Measurements from ENCODE around the gene LIPT2. TPM values are rescaled to one million over a fixed set of nuclear protein-coding genes. Genes with fewer than 3 reads are reported as not detected.

LIPT2 gene
- total RNA-seq, 1 donor from 2014 or later = 4.1 TPM

- Mint-ChIP-seq H3K4me3 (no peak overlapping the region), H3K4me1 (no peaks in the 10 kb centered on the region), H3K27ac (no peak overlapping the region), H3K9me3 (no peaks in the 10 kb centered on the region), H3K27me3 (no peaks in the 10 kb centered on the region), H3K36me3 (ENCODE audit: low read depth) (no peaks in the 10 kb centered on the region)
- DNase-seq (no peak), ATAC-seq (ENCODE audit: low read depth) (no peak)
- intact Hi-C loops (cut with micrococcal nuclease) = no loop called here
- no peak for TF ChIP-seq CTCF (IDR thresholded peaks at IDR 0.05)
- CTCF ChIA-PET = interaction anchor here (1.0 to 1.2 kb wide), 2 partner anchors 31 to 33 kb away, joined by 3 to 4 read pairs; no protein-coding TSS in a partner anchor
- POLR2A ChIA-PET = interaction anchor here (0.9 kb wide), 1 partner anchor 12 kb away, joined by 4 read pairs; no protein-coding TSS in a partner anchor
Measured at GRCh38 chr11:74480688-74481417, 12.7 kb downstream of the LIPT2 start.

- no peaks in the 10 kb centered on the region for H3K4me1 Mint-ChIP-seq
- intact Hi-C loops (cut with micrococcal nuclease) = no loop called here
- H3K27ac Mint-ChIP-seq = no peak overlapping the region
- no peak for DNase-seq
- H3K4me3 Mint-ChIP-seq = no peak overlapping the region
- TF ChIP-seq CTCF (IDR thresholded peaks at IDR 0.05) = no peak
- ChIA-PET POLR2A (no interaction called here), CTCF (no interaction called here)
- no peaks in the 10 kb centered on the region for H3K36me3 Mint-ChIP-seq (ENCODE audit: low read depth)
- H3K9me3 Mint-ChIP-seq = no peaks in the 10 kb centered on the region
- no peaks in the 10 kb centered on the region for H3K27me3 Mint-ChIP-seq
- ATAC-seq (ENCODE audit: low read depth) = no peak
Measured at GRCh38 chr11:74479732-74480123, 13.8 kb downstream of the LIPT2 start.

- no peaks in the 10 kb centered on the region for H3K36me3 Mint-ChIP-seq (ENCODE audit: low read depth)
- DNase-seq (no peak), ATAC-seq (ENCODE audit: low read depth) (no peak)
- H3K27me3 Mint-ChIP-seq = no peaks in the 10 kb centered on the region
- H3K27ac Mint-ChIP-seq = no peak overlapping the region
- POLR2A ChIA-PET = interaction anchor here (0.6 kb wide), 1 partner anchor 28 kb away, joined by 10 read pairs; no protein-coding TSS in a partner anchor
- CTCF ChIA-PET = no interaction called here
- intact Hi-C loops (cut with micrococcal nuclease) = no loop called here
- no peak overlapping the region for H3K4me3 Mint-ChIP-seq
- H3K9me3 Mint-ChIP-seq = no peaks in the 10 kb centered on the region
- no peak for TF ChIP-seq CTCF (IDR thresholded peaks at IDR 0.05)
- no peaks in the 10 kb centered on the region for H3K4me1 Mint-ChIP-seq
Measured at GRCh38 chr11:74478877-74479731, 14.4 kb downstream of the LIPT2 start.

- H3K36me3 Mint-ChIP-seq (ENCODE audit: low read depth) = no peaks in the 10 kb centered on the region
- DNase-seq (no peak), ATAC-seq (ENCODE audit: low read depth) (no peak)
- H3K4me3 Mint-ChIP-seq = no peak overlapping the region
- CTCF ChIA-PET = no interaction called here
- intact Hi-C loops (cut with micrococcal nuclease) = no loop called here
- H3K27me3 Mint-ChIP-seq = no peaks in the 10 kb centered on the region
- POLR2A ChIA-PET = no interaction called here
- H3K4me1 Mint-ChIP-seq = no peaks in the 10 kb centered on the region
- no peaks in the 10 kb centered on the region for H3K9me3 Mint-ChIP-seq
- no peak for TF ChIP-seq CTCF (IDR thresholded peaks at IDR 0.05)
- no peak overlapping the region for H3K27ac Mint-ChIP-seq
Measured at GRCh38 chr11:74476536-74476935, 17.0 kb downstream of the LIPT2 start.

- Mint-ChIP-seq H3K27me3 (peaks cover 3% of the 10 kb centered on the region), H3K9me3 (no peaks in the 10 kb centered on the region), H3K27ac (no peak overlapping the region), H3K4me1 (no peaks in the 10 kb centered on the region), H3K36me3 (ENCODE audit: low read depth) (no peaks in the 10 kb centered on the region), H3K4me3 (no peak overlapping the region)
- DNase-seq (no peak), ATAC-seq (ENCODE audit: low read depth) (no peak)
- ChIA-PET CTCF (no interaction called here), POLR2A (interaction anchor here (1.7 kb wide), 1 partner anchor 19 kb away, joined by 4 read pairs; the partner anchor contains the start of gene LIPT2)
- intact Hi-C loops (cut with micrococcal nuclease) = no loop called here
- TF ChIP-seq CTCF (IDR thresholded peaks at IDR 0.05) = no peak
Measured at GRCh38 chr11:74474316-74474715, 19.2 kb downstream of the LIPT2 start.

Data from activated B cell treated with CpG ODN at 0.5 μM for 24 hours (primary cell).